H1 (cell line): Measurements from ENCODE around the gene DLG1.

ENCODE experiments used
- ATF3 ChIP-seq: IDR thresholded peaks from 2 replicates; pipeline ENCODE4 v1.6.1; 2011; ENCODE audit warnings: low read depth, mild to moderate bottlenecking, low read length; ENCODE audit not compliant: insufficient read depth
- CHD2 ChIP-seq: IDR thresholded peaks from 2 replicates; pipeline ENCODE4 v1.6.1; 2012; ENCODE audit warnings: low read length, improper control_type of control experiment
- CREB1 ChIP-seq: IDR thresholded peaks from 2 replicates; pipeline ENCODE4 v1.6.1; 2012; ENCODE audit warnings: inconsistent platforms
- CTCF ChIP-seq, 3 experiments: IDR thresholded peaks; 1 replicate in 2 of 3; 2 replicates in 1 of 3; pipeline versions ENCODE4 v1.5.1 to v1.6.1; 2011; ENCODE audit warnings: low read length in 3 of 3, mild to moderate bottlenecking in 3 of 3, inconsistent platforms in 2 of 3, low read depth in 1 of 3, moderate library complexity in 1 of 3; ENCODE audit not compliant: insufficient read depth in 1 of 3; ENCODE audit errors: control extremely low read depth in 1 of 3
- EP300 ChIP-seq, 2 experiments: IDR thresholded peaks; 1 replicate in 1 of 2; 2 replicates in 1 of 2; pipeline ENCODE4 v1.6.1; 2011 to 2012; ENCODE audit warnings: low read depth in 2 of 2, low read length in 2 of 2, mild to moderate bottlenecking in 2 of 2, borderline replicate concordance in 1 of 2, inconsistent platforms in 1 of 2, moderate library complexity in 1 of 2
- GABPA ChIP-seq: IDR thresholded peaks from 2 replicates; pipeline ENCODE4 v1.6.1; 2011; ENCODE audit warnings: mild to moderate bottlenecking, low read length, moderate library complexity, borderline replicate concordance; ENCODE audit not compliant: insufficient read depth
- GTF2F1 ChIP-seq: IDR thresholded peaks from 2 replicates; pipeline ENCODE4 v1.6.1; 2012; ENCODE audit warnings: low read depth, low read length, improper control_type of control experiment, borderline replicate concordance
- HDAC6 ChIP-seq: IDR thresholded peaks from one replicate; pipeline ENCODE4 v1.7.1; 2012; ENCODE audit warnings: low read depth, mild to moderate bottlenecking, inconsistent platforms, low read length, moderate library complexity
- POLR2A ChIP-seq, 2 experiments: IDR thresholded peaks; 1 replicate in 1 of 2; 2 replicates in 1 of 2; pipeline ENCODE4 v1.6.1; 2011; ENCODE audit warnings: low read depth in 2 of 2, low read length in 2 of 2, mild to moderate bottlenecking in 2 of 2; ENCODE audit errors: control extremely low read depth in 1 of 2
- RAD21 ChIP-seq, 2 experiments: IDR thresholded peaks in 1 of 2; conservative IDR thresholded peaks in 1 of 2; 2 replicates each; pipeline ENCODE4 v1.6.1; 2011; ENCODE audit warnings: low read depth in 2 of 2, low read length in 2 of 2, improper control_type of control experiment in 1 of 2, inconsistent platforms in 1 of 2, mild to moderate bottlenecking in 1 of 2, moderate library complexity in 1 of 2
- SP1 ChIP-seq: IDR thresholded peaks from 2 replicates; pipeline ENCODE4 v1.6.1; 2011; ENCODE audit warnings: low read depth, low read length
- SUZ12 ChIP-seq: fragments of 200-600 bp; sonication (generic); IDR thresholded peaks from 2 replicates; pipeline ENCODE4 v1.6.1; 2012; ENCODE audit warnings: mild to moderate bottlenecking, inconsistent platforms, low read length, moderate library complexity, mixed read lengths
- TCF12 ChIP-seq: IDR thresholded peaks from 2 replicates; pipeline ENCODE4 v1.6.1; 2011; ENCODE audit warnings: low read depth, mild to moderate bottlenecking, low read length
- TEAD4 ChIP-seq: IDR thresholded peaks from 2 replicates; pipeline ENCODE4 v1.6.1; 2012; ENCODE audit warnings: low read depth, low read length, inconsistent platforms, mixed read lengths

DNA sequence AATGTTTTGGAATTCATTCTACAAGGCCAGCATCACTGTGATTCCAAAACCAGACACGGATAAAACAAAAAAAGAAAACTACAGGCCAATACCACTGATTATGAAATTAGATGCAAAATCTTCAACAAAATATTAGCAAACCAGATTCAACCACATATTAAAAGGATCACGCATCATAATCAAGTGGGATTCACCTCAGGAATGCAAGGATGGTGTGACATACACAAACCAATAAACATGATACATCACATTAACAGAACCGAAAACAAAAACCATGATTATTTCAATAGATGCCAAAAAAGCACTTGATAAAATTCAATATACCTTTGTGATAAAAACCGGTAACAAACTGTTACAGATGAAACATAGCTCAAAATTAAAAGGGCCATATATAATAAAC is 48.9 kb downstream of the DLG1 start:
- TF ChIP-seq CTCF (IDR thresholded peaks at IDR 0.05; ENCODE audit: control extremely low read depth in 1 of 3, insufficient read depth in 1 of 3, low read depth in 1 of 3, low read length in 3 of 3) (no peak), CREB1 (no peak), POLR2A (IDR thresholded peaks at IDR 0.05; ENCODE audit: control extremely low read depth in 1 of 2, low read depth in 2 of 2, low read length in 2 of 2) (no peak), ATF3 (no peak), GABPA (no peak), TCF12 (no peak), RAD21 (IDR thresholded peaks at IDR 0.05 in 1 of 2, conservative IDR thresholded peaks at IDR 0.05 in 1 of 2; ENCODE audit: low read depth in 2 of 2, low read length in 2 of 2) (no peak), GTF2F1 (no peak), SP1 (no peak), CHD2 (no peak), SUZ12 (no peak), HDAC6 (no peak), TEAD4 (no peak), EP300 (IDR thresholded peaks at IDR 0.05; ENCODE audit: borderline replicate concordance in 1 of 2, low read depth in 2 of 2, low read length in 2 of 2) (no peak)
